HCT116 (cell line): ENCODE data around the gene LRRK2. TPM values are rescaled to one million over a fixed set of nuclear protein-coding genes. Genes with fewer than 3 reads are reported as not detected.

Source experiments
- ATAC-seq: fragments of 200-7000 bp; cut with Tn5 transposase; 2 replicates; pipeline ENCODE4 v1.9.1; 2020; ENCODE audit warnings: mild to moderate bottlenecking, moderate library complexity
- BruUV-seq: library from RNA; stranded (reverse); fragments of 400-500 nt; replicated peaks from 2 replicates; lab custom pipeline; 2021; lab: Mats Ljungman, UMichigan
- CTCF ChIA-PET: fragments of 300-600 bp; sonication (Branson Sonifier 250); formaldehyde crosslinking; loops from one replicate; lab custom pipeline; 2021; ENCODE audit warnings: antibody characterized with exemption; lab: Charles Lee
- POLR2A ChIA-PET: fragments of 300-600, 350-600 bp; sonication (Branson Sonifier 250); formaldehyde crosslinking; loops from one replicate; lab custom pipeline; 2021; ENCODE audit warnings: antibody characterized with exemption; lab: Charles Lee
- RAD21 ChIA-PET, 2 experiments: fragments of 300-600 bp; sonication (Branson Sonifier 250); formaldehyde crosslinking; loops; one replicate each; lab custom pipeline; 2023; ENCODE audit warnings: low total read pairs in 2 of 2; ENCODE audit not compliant: uncharacterized antibody in 2 of 2, unreplicated experiment in 2 of 2, low non-redundant PET in 1 of 2; lab: Charles Lee
- DNase-seq: peaks from one replicate; pipeline ENCODE4 v3.0.0-alpha.2; 2010; ENCODE audit warnings: low read depth, low spot score
- H2AFZ ChIP-seq: fragments of 200-600 bp; shearing (Covaris generic), sonication (generic); 2 replicates; pipeline ENCODE4 v1.6.1; 2017; ENCODE audit warnings: low read depth, mixed run types, mixed read lengths, antibody characterized with exemption, low read length; ENCODE audit not compliant: poor library complexity, severe bottlenecking
- H3K27ac ChIP-seq: 2 replicates; pipeline ENCODE4 v1.5.1; 2012; ENCODE audit warnings: low read depth, low read length
- H3K27me3 ChIP-seq: fragments of 200-600 bp; sonication (generic); 2 replicates; pipeline ENCODE4 v1.6.1; 2016; ENCODE audit warnings: mixed run types, low read length, mixed read lengths; ENCODE audit not compliant: insufficient read depth
- H3K36me3 ChIP-seq, 2 experiments: fragments of 200-500 bp in 1 of 2; fragments of 200-600 bp in 1 of 2; sonication (Bioruptor generic) in 1 of 2; sonication (generic) in 1 of 2; 2 replicates each; pipeline versions ENCODE4 v1.5.1 to v1.6.1; 2014 to 2016; ENCODE audit warnings: low read length in 2 of 2, inconsistent platforms in 1 of 2, mixed read lengths in 1 of 2, mixed run types in 1 of 2; ENCODE audit not compliant: insufficient read depth in 2 of 2, control insufficient read depth in 1 of 2
- H3K4me1 ChIP-seq, 2 experiments: fragments of 200-600 bp in 1 of 2; sonication (generic) in 1 of 2; 2 replicates each; pipeline versions ENCODE4 v1.5.1 to v1.6.1; 2012 to 2017; ENCODE audit warnings: low read length in 2 of 2, inconsistent platforms in 1 of 2, mild to moderate bottlenecking in 1 of 2, mixed read lengths in 1 of 2, mixed run types in 1 of 2, moderate library complexity in 1 of 2; ENCODE audit not compliant: insufficient read depth in 2 of 2, control insufficient read depth in 1 of 2
- H3K4me2 ChIP-seq: fragments of 200-600 bp; sonication (generic); 2 replicates; pipeline ENCODE4 v1.6.1; 2017; ENCODE audit warnings: mixed run types, low read length, mixed read lengths
- H3K4me3 ChIP-seq, 2 experiments: fragments of 200-600 bp in 1 of 2; sonication (generic) in 1 of 2; replicated peaks in 1 of 2; 2 replicates each; pipeline ENCODE4 v1.5.1; 2011 to 2016; ENCODE audit warnings: low read length in 2 of 2, control low read depth in 1 of 2, low read depth in 1 of 2, mild to moderate bottlenecking in 1 of 2, mixed read lengths in 1 of 2, mixed run types in 1 of 2
- H3K79me2 ChIP-seq: fragments of 200-600 bp; sonication (generic); 2 replicates; pipeline ENCODE4 v1.6.1; 2017; ENCODE audit warnings: mild to moderate bottlenecking, mixed run types, low read length, moderate library complexity, mixed read lengths; ENCODE audit not compliant: insufficient read depth
- H3K9ac ChIP-seq: fragments of 200-600 bp; sonication (generic); 2 replicates; pipeline ENCODE4 v1.6.1; 2016; ENCODE audit warnings: low read length, mixed read lengths
- H3K9me2 ChIP-seq: fragments of 200-600 bp; sonication (generic), shearing (Covaris generic); 2 replicates; pipeline ENCODE4 v1.6.1; 2017; ENCODE audit warnings: mixed run types, mild to moderate bottlenecking, moderate library complexity; ENCODE audit not compliant: insufficient read depth
- H3K9me3 ChIP-seq, 2 experiments: fragments of 200-500 bp in 1 of 2; fragments of 200-600 bp in 1 of 2; sonication (Bioruptor generic) in 1 of 2; sonication (generic) in 1 of 2; 2 replicates each; pipeline ENCODE4 v1.6.1; 2014 to 2017; ENCODE audit warnings: low read length in 2 of 2, mixed read lengths in 2 of 2, inconsistent platforms in 1 of 2, low read depth in 1 of 2, mild to moderate bottlenecking in 1 of 2, mixed run types in 1 of 2, moderate library complexity in 1 of 2; ENCODE audit not compliant: control insufficient read depth in 1 of 2, insufficient read depth in 1 of 2
- H4K20me1 ChIP-seq: fragments of 200-600 bp; sonication (generic), shearing (Covaris generic); 2 replicates; pipeline ENCODE4 v1.6.1; 2017; ENCODE audit warnings: mixed run types, mild to moderate bottlenecking, moderate library complexity; ENCODE audit not compliant: insufficient read depth
- CBX3 ChIP-seq: IDR thresholded peaks from 2 replicates; pipeline ENCODE4 v1.6.1; 2012; ENCODE audit warnings: low read depth
- EGR1 ChIP-seq: IDR thresholded peaks from 2 replicates; pipeline ENCODE4 v1.6.1; 2012; ENCODE audit warnings: low read depth
- ELF1 ChIP-seq: IDR thresholded peaks from 2 replicates; pipeline ENCODE4 v1.6.1; 2012; ENCODE audit warnings: low read depth, borderline replicate concordance
- EZH2phosphoT487 ChIP-seq: fragments of 200-600 bp; IDR thresholded peaks from 2 replicates; pipeline ENCODE4 v1.6.1; 2018; ENCODE audit warnings: antibody characterized with exemption, borderline replicate concordance
- POLR2A ChIP-seq: IDR thresholded peaks from 2 replicates; pipeline ENCODE4 v1.7.0; 2011; ENCODE audit warnings: borderline replicate concordance; ENCODE audit not compliant: insufficient read depth, insufficient read length; ENCODE audit errors: extremely low read depth
- SIN3A ChIP-seq: IDR thresholded peaks from 2 replicates; pipeline ENCODE4 v1.6.1; 2012; ENCODE audit warnings: low read depth
- SP1 ChIP-seq: IDR thresholded peaks from 2 replicates; pipeline ENCODE4 v1.6.1; 2012; ENCODE audit warnings: low read depth
- TCF7L2 ChIP-seq: IDR thresholded peaks from 2 replicates; pipeline ENCODE4 v1.7.0; 2011; ENCODE audit warnings: borderline replicate concordance, inconsistent platforms; ENCODE audit not compliant: insufficient read depth, insufficient read length; ENCODE audit errors: extremely low read depth
- ZFX ChIP-seq: fragments of 450-650 bp; IDR thresholded peaks from 2 replicates; pipeline ENCODE4 v1.6.1; 2017
- intact Hi-C: fragments of 100-400 bp; cut with micrococcal nuclease; formaldehyde crosslinking; loops from 2 replicates; pipeline ENCODE4 v1.10.0; 2022
- total RNA-seq: library from RNA; stranded (reverse); gene quantifications from one replicate; pipeline ENCODE4 v1.2.1, GENCODE V29; 2021; ENCODE audit not compliant: unreplicated experiment
- TF ChIP-seq, protein P1 (sequence below): IDR thresholded peaks from 2 replicates; pipeline ENCODE4 v1.6.1; 2012; ENCODE audit warnings: low read depth
- TF ChIP-seq, protein P2 (sequence below): IDR thresholded peaks from 2 replicates; pipeline ENCODE4 v1.6.1; 2012
- TF ChIP-seq, protein P3 (sequence below): IDR thresholded peaks from 2 replicates; pipeline ENCODE4 v1.6.1; 2011; ENCODE audit warnings: mild to moderate bottlenecking, low read length, moderate library complexity; ENCODE audit not compliant: insufficient replicate concordance; ENCODE audit errors: extremely low read depth
- TF ChIP-seq, protein P4 (sequence below), 3 experiments: fragments of 200-600 bp in 1 of 3; sonication (generic) in 1 of 3; IDR thresholded peaks in 2 of 3; conservative IDR thresholded peaks in 1 of 3; 2 replicates each; pipeline ENCODE4 v1.5.1; 2012 to 2017; ENCODE audit warnings: low read depth in 2 of 3, low read length in 2 of 3, antibody characterized with exemption in 1 of 3, borderline replicate concordance in 1 of 3, control low read depth in 1 of 3, mild to moderate bottlenecking in 1 of 3, mixed read lengths in 1 of 3, mixed run types in 1 of 3, moderate library complexity in 1 of 3; ENCODE audit not compliant: insufficient read depth in 1 of 3

Gene LRRK2
- total RNA-seq, 1 experiment from 2014 or later: 0.20 TPM

DNA sequence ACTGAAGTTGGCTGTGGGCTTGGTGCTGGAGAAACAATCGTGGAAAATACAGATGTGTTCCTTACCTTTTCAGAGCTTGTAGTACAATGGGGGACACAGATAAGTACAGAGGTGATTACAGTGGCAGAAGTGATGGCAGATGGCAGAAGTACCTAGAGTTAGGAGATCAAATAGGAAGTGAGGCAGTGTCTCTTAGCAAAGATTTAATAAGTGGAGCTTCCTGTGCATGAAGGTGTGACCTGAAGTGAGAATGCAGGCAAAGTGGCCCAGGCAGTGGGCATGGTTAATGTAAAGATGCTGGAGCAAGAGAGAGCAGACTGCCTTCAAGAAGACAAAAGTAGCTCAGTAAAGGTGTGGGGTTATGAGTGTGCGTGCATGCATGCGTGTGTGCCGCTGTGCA is 16.0 kb downstream of the LRRK2 start:
- Histone ChIP-seq H3K4me2 (no peak overlapping the region), H3K9ac (no peak overlapping the region), H3K9me2 (no peaks in the 10 kb centered on the region), H3K27me3 (no peaks in the 10 kb centered on the region), H3K9me3 (no peaks in the 10 kb centered on the region), H4K20me1 (no peaks in the 10 kb centered on the region), H3K4me3 (no peak overlapping the region), H3K36me3 (no peaks in the 10 kb centered on the region), H3K79me2 (no peaks in the 10 kb centered on the region), H3K4me1 (no peaks in the 10 kb centered on the region), H3K27ac (no peak overlapping the region), H2AFZ (no peak overlapping the region)
- TF ChIP-seq ELF1: no peak
- TF ChIP-seq CBX3: no peak
- no peak for TF ChIP-seq SP1
- no peak for TF ChIP-seq TCF7L2
- TF ChIP-seq, protein P1, sequence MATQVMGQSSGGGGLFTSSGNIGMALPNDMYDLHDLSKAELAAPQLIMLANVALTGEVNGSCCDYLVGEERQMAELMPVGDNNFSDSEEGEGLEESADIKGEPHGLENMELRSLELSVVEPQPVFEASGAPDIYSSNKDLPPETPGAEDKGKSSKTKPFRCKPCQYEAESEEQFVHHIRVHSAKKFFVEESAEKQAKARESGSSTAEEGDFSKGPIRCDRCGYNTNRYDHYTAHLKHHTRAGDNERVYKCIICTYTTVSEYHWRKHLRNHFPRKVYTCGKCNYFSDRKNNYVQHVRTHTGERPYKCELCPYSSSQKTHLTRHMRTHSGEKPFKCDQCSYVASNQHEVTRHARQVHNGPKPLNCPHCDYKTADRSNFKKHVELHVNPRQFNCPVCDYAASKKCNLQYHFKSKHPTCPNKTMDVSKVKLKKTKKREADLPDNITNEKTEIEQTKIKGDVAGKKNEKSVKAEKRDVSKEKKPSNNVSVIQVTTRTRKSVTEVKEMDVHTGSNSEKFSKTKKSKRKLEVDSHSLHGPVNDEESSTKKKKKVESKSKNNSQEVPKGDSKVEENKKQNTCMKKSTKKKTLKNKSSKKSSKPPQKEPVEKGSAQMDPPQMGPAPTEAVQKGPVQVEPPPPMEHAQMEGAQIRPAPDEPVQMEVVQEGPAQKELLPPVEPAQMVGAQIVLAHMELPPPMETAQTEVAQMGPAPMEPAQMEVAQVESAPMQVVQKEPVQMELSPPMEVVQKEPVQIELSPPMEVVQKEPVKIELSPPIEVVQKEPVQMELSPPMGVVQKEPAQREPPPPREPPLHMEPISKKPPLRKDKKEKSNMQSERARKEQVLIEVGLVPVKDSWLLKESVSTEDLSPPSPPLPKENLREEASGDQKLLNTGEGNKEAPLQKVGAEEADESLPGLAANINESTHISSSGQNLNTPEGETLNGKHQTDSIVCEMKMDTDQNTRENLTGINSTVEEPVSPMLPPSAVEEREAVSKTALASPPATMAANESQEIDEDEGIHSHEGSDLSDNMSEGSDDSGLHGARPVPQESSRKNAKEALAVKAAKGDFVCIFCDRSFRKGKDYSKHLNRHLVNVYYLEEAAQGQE: no peak
- no peak for TF ChIP-seq ZFX
- TF ChIP-seq, protein P2, sequence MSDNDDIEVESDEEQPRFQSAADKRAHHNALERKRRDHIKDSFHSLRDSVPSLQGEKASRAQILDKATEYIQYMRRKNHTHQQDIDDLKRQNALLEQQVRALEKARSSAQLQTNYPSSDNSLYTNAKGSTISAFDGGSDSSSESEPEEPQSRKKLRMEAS: no peak
- DNase-seq: no peak
- ChIA-PET CTCF (no interaction called here), POLR2A (no interaction called here), RAD21 (no interaction called here)
- no peak for ATAC-seq
- no TSS peak for BruUV-seq
- intact Hi-C loops: no loop called here

DNA sequence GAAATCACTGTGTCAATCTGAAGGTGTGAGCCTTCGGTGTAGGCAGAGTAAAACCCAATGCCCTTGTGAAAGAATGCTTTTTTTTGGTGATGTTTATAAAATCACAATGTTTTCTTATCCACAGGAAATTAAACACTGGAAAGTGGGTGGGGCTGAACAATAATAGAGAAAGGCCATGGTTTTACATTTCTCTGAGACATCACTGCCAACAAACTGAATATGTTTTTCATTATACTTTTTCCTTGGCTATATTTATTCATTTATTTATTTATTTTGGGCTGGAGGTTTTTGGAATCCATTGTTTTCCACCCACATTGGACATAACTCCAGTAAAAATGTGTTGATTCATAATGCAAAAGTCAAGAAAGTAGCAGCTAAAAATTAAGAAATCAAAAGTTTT is 16.9 kb downstream of the LRRK2 start:
- ATAC-seq (no peak), DNase-seq (no peak)
- Histone ChIP-seq H3K4me1 (no peaks in the 10 kb centered on the region), H3K27me3 (no peaks in the 10 kb centered on the region), H3K36me3 (no peaks in the 10 kb centered on the region), H3K9ac (no peak overlapping the region), H3K27ac (no peak overlapping the region), H2AFZ (no peak overlapping the region), H4K20me1 (no peaks in the 10 kb centered on the region), H3K4me2 (no peak overlapping the region), H3K4me3 (no peak overlapping the region), H3K79me2 (no peaks in the 10 kb centered on the region), H3K9me2 (no peaks in the 10 kb centered on the region), H3K9me3 (no peaks in the 10 kb centered on the region)
- ChIA-PET CTCF (no interaction called here), RAD21 (no interaction called here), POLR2A (no interaction called here)
- no TSS peak for BruUV-seq
- intact Hi-C loops: no loop called here
- TF ChIP-seq, protein P3, sequence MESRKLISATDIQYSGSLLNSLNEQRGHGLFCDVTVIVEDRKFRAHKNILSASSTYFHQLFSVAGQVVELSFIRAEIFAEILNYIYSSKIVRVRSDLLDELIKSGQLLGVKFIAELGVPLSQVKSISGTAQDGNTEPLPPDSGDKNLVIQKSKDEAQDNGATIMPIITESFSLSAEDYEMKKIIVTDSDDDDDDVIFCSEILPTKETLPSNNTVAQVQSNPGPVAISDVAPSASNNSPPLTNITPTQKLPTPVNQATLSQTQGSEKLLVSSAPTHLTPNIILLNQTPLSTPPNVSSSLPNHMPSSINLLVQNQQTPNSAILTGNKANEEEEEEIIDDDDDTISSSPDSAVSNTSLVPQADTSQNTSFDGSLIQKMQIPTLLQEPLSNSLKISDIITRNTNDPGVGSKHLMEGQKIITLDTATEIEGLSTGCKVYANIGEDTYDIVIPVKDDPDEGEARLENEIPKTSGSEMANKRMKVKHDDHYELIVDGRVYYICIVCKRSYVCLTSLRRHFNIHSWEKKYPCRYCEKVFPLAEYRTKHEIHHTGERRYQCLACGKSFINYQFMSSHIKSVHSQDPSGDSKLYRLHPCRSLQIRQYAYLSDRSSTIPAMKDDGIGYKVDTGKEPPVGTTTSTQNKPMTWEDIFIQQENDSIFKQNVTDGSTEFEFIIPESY: no peak
- no peak for TF ChIP-seq POLR2A
- TF ChIP-seq EGR1: no peak
- TF ChIP-seq CBX3: no peak
- no peak for TF ChIP-seq SP1
- TF ChIP-seq EZH2phosphoT487: no peak
- no peak for TF ChIP-seq ELF1
- TF ChIP-seq SIN3A: no peak
- TF ChIP-seq TCF7L2: no peak
- TF ChIP-seq, protein P4, sequence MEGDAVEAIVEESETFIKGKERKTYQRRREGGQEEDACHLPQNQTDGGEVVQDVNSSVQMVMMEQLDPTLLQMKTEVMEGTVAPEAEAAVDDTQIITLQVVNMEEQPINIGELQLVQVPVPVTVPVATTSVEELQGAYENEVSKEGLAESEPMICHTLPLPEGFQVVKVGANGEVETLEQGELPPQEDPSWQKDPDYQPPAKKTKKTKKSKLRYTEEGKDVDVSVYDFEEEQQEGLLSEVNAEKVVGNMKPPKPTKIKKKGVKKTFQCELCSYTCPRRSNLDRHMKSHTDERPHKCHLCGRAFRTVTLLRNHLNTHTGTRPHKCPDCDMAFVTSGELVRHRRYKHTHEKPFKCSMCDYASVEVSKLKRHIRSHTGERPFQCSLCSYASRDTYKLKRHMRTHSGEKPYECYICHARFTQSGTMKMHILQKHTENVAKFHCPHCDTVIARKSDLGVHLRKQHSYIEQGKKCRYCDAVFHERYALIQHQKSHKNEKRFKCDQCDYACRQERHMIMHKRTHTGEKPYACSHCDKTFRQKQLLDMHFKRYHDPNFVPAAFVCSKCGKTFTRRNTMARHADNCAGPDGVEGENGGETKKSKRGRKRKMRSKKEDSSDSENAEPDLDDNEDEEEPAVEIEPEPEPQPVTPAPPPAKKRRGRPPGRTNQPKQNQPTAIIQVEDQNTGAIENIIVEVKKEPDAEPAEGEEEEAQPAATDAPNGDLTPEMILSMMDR (IDR thresholded peaks at IDR 0.05 in 2 of 3, conservative IDR thresholded peaks at IDR 0.05 in 1 of 3; ENCODE audit: borderline replicate concordance in 1 of 3, insufficient read depth in 1 of 3, low read depth in 2 of 3, low read length in 2 of 3): no peak
